HFFc6 (cell line): ENCODE measurements around the gene METTL23. TPM values are rescaled to one million over a fixed set of nuclear protein-coding genes. Genes with fewer than 3 reads are reported as not detected.

Source experiments
- DNase-seq: peaks from one replicate; pipeline ENCODE4 v3.0.0-alpha.2; 2018
- H3K27ac Mint-ChIP-seq: 2 replicates; pipeline ENCODE4 v1.8.0; 2020; ENCODE audit warnings: mild to moderate bottlenecking, mixed read lengths
- H3K27me3 Mint-ChIP-seq: 2 replicates; pipeline ENCODE4 v1.8.0; 2021; ENCODE audit warnings: mild to moderate bottlenecking, moderate library complexity, mixed read lengths; ENCODE audit not compliant: insufficient read depth
- H3K36me3 Mint-ChIP-seq: 2 replicates; pipeline ENCODE4 v1.8.0; 2021; ENCODE audit warnings: low read depth, mixed read lengths
- H3K4me1 Mint-ChIP-seq: 2 replicates; pipeline ENCODE4 v1.8.0; 2020; ENCODE audit warnings: low read depth, mixed read lengths
- H3K4me3 Mint-ChIP-seq: 2 replicates; pipeline ENCODE4 v1.8.0; 2020; ENCODE audit warnings: mild to moderate bottlenecking, moderate library complexity, mixed read lengths
- H3K9me3 Mint-ChIP-seq: 2 replicates; pipeline ENCODE4 v1.8.0; 2020; ENCODE audit warnings: mild to moderate bottlenecking, mixed read lengths
- total RNA-seq, 6 experiments: library from RNA; stranded (reverse); fragmentation: NEBNext Ultra II Directional; extraction: Animal tissue kit (Norgen Biotek cat#: 25700); gene quantifications; 2 replicates in 1 of 6; 3 replicates in 5 of 6; pipeline ENCODE4 v1.2.3, GENCODE V29; 2021
- TF ChIP-seq, protein P1 (sequence below): fragments of 200-600 bp; sonication (generic); IDR thresholded peaks from 2 replicates; pipeline ENCODE4 v1.5.0; 2021; ENCODE audit warnings: antibody characterized with exemption, mild to moderate bottlenecking

Gene METTL23
- total RNA-seq, 6 experiments from 2014 or later, result 30.1 to 32.8 (median 31.1) TPM

DNA sequence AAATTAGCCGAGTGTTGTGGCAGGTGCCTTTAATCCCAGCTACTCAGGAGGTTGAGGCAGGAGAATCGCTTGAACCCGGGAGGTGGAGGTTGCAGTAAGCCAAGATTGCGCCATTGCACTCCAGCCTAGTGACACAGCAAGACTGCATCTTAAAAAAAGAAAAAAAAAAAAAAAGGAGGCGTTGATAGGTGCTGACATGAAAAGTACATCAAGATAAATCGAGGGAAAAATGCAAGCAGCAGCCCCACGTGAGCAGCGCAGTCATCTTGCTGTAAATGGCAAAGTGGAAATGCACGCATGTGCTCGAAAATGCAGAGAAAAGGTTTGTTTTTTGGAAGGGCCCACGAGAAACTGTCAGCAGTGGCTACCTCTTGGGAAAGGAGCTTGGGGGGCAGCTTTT is 36.8 kb upstream of the METTL23 start:
- DNase-seq, result no peak
- H3K4me3 Mint-ChIP-seq, result no peak overlapping the region
- peaks cover 10% of the 10 kb centered on the region for H3K36me3 Mint-ChIP-seq
- no peaks in the 10 kb centered on the region for H3K9me3 Mint-ChIP-seq
- H3K4me1 Mint-ChIP-seq, result peaks cover 22% of the 10 kb centered on the region
- H3K27me3 Mint-ChIP-seq, result no peaks in the 10 kb centered on the region; the same call in none of the 2 replicates
- no peak overlapping the region for H3K27ac Mint-ChIP-seq
- TF ChIP-seq, protein P1, sequence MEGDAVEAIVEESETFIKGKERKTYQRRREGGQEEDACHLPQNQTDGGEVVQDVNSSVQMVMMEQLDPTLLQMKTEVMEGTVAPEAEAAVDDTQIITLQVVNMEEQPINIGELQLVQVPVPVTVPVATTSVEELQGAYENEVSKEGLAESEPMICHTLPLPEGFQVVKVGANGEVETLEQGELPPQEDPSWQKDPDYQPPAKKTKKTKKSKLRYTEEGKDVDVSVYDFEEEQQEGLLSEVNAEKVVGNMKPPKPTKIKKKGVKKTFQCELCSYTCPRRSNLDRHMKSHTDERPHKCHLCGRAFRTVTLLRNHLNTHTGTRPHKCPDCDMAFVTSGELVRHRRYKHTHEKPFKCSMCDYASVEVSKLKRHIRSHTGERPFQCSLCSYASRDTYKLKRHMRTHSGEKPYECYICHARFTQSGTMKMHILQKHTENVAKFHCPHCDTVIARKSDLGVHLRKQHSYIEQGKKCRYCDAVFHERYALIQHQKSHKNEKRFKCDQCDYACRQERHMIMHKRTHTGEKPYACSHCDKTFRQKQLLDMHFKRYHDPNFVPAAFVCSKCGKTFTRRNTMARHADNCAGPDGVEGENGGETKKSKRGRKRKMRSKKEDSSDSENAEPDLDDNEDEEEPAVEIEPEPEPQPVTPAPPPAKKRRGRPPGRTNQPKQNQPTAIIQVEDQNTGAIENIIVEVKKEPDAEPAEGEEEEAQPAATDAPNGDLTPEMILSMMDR, result no peak

DNA sequence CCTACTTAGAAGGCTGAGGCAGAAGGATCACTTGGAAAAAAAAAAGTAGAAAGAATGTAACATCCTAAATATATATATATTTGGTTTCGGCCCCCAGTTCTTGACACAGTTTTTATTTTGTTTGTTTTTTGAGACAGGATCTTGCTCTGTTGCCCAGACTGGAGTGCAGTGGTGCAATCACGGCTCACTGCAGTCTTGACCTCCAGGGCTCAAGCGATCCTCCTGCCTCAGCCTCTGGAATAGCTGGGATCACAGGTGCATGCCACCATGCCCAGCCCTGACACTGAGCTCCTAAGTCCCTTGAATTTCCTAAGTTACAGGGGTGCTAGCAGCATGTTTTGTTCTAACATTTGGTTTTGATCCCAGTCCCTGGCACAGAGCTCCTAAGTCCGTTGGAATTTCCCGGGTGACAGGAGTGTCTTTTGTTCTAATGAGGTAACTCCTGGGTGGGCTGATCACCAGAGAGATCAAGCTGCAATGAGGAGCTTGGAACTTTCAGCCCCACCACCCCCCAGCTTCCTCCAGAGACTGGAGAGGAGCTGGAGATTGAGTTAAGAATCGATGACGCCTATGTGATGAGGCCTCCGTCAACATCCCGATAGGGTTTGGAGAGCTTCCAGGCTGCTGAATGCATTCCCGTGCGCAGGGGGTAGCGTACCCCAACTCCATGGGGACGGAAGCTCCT is 35.9 kb upstream of the METTL23 start:
- no peaks in the 10 kb centered on the region; the same call in none of the 2 replicates for H3K27me3 Mint-ChIP-seq
- H3K36me3 Mint-ChIP-seq, result peaks cover 10% of the 10 kb centered on the region
- H3K27ac Mint-ChIP-seq, result no peak overlapping the region
- DNase-seq, result no peak
- TF ChIP-seq, protein P1, result no peak
- peaks cover 29% of the 10 kb centered on the region for H3K4me1 Mint-ChIP-seq
- no peak overlapping the region for H3K4me3 Mint-ChIP-seq
- H3K9me3 Mint-ChIP-seq, result no peaks in the 10 kb centered on the region

DNA sequence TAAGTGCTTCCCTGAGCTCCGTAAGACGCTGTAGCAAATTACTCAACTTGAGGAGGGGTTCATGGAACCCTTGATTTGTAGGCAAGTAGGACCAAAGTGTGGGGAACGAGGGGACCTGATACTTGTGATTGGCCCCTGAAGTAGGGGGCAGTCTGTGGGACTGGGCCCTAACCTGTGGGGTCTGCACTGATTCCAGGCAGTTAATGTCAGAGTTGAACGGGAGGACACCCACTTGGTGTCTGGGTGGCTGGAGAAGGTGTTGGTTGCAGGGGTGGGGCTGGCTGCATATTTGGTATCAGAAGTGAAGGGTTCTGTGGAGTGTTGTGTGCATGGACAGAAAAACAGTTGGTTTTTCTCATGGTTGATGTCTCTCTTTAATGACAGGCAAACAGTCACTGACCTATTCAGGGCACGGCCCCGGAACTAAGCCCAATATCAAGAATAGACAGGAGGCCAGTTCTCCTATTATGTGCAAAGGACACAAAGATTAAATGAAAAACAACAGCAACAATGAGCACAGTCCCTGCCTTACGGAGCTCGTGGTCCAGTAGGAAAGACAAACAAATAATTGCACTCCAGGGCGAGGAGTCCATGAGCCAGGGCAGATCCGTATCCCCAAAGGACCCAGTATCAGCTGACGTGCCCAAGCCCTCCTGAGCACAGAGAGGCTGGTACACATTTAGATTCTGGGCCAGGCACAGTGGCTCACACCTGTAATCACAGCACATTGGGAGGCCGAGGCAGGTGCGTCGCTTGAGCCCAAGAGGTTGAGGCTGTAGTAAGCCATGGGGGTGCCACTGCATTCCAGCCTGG is 35.1 kb upstream of the METTL23 start:
- H3K4me3 Mint-ChIP-seq, result no peak overlapping the region
- peaks cover 10% of the 10 kb centered on the region for H3K36me3 Mint-ChIP-seq
- H3K27me3 Mint-ChIP-seq, result no peaks in the 10 kb centered on the region; the same call in none of the 2 replicates
- H3K9me3 Mint-ChIP-seq, result no peaks in the 10 kb centered on the region
- DNase-seq, result no peak
- H3K27ac Mint-ChIP-seq, result no peak overlapping the region
- TF ChIP-seq, protein P1, result no peak
- peaks cover 29% of the 10 kb centered on the region for H3K4me1 Mint-ChIP-seq

DNA sequence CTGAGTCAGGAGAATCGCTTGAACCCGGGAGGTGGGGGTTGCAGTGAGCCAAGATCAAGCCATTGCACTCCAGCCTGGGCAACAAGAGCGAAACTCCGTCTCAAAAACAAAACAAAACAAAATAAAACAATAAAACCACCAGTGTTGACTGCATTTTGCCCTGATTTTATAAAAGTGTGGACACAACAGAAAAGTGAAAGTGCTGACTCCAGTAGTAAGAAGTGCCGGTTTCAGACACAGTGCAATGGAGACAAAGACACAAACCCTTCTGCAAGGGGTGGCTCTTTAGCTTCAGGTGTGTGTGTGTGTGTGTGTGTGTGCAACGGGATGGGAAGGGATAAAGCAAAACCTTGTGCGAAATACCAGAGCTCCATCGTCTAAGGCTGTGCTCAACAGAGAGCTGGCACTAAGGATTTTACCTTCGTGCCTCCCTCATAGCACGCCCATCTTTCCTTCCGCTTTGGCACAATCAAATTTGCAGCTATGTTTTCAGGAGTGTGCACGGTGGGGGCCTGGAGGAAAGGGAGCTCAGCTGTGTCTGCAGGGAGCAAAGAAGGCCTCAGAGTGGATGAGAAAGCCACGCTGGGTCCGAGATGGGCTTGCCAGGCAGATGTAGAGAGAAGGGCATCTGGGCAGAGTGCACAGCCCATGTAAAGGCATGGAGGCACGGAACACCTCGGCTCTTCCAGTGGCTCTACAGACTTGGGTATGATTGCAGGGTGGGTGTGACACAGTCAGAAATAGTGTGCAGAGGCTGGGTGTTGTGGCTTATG is 31.4 kb upstream of the METTL23 start:
- Mint-ChIP-seq H3K4me3 (no peak overlapping the region), H3K36me3 (peaks cover 6% of the 10 kb centered on the region; the same call in 1 of the 2 replicates), H3K27ac (no peak overlapping the region; the same call in 1 of the 2 replicates), H3K27me3 (no peaks in the 10 kb centered on the region; the same call in 1 of the 2 replicates), H3K9me3 (no peaks in the 10 kb centered on the region), H3K4me1 (peaks cover 40% of the 10 kb centered on the region)
- DNase-seq, result no peak
- TF ChIP-seq, protein P1, result no peak
